Measurements from ENCODE around the gene ETV1.

The ETV1 gene

DNA sequence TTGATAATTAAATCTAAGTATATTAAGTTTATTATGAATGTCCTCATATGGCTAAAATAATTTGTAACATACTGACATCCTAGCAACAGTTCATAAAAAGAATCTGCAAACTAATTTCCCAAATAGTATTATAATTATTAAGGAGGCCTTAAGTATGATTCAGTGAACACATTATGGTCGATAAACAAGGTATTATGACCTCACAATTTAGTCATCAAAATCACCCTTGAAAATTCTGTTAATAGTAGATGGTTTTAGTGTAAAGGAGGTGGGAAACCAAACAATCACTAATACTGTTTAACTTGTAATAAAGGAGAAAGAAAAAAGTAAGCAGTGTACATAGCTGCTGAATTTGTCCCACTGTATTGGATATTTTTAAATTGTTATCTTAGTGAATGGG, 2.1 kb downstream of the ETV1 start:
- DNase-seq (ENCODE audit: low read depth in 2 of 2) = no peak

DNA sequence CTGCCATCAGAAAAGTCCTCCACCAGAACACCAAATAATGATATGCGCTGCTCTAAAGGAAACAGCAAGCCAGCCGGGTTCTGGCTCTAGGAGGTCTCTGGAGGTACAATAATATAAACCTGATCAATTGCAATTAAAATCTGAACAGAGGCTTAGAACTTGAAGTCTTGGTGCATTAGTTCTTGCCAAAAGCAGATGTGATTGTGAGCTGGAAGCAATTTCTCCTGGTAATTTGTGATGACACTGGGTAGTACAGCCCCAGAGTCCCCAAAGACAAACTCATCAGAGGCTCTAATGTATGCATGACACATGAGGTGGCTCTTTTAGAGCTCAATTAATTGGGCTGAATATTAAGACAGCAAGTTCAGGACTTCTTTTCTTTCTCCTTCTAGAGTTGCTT, 3.3 kb downstream of the ETV1 start:
- no peak for DNase-seq (ENCODE audit: low read depth in 2 of 2)

DNA sequence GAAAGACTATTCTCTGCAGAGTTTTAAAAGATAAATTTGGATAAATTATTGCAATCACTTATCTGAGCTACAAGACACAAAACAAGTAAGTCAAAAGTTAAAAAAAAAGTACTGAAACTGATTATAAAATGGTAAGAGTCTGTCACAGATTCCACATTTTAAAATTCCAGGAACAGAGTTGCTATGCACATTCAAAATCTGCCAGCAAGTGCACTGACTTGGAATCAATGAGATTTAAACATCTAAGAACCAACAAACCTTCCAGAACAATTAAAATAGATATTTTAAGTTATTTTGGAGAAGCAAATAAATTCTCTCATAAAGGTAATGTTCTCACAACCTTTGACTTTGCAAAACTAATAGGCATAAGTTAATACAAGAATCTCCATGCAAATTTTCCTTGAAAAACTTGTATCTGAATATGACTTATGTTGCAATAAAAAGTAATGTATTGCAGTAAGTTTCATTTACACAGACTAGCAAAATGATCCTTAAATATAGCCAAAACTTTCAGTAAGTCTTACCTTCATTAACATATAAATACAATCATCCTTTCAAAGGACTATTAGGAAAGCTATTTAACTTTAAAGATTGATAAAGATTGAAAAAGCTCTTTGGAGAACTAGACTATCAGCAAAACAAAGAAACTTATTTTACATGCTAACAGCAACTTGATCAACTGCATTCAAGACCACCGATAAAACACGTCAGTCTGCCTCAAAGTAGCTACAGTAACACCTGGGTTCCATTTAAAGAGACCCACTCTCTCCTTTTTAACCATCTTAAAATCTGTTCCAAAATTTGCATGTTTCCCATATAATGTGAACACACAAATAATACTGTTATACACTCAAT, 4.4 kb downstream of the ETV1 start:
- no peak for DNase-seq (ENCODE audit: low read depth in 2 of 2)

DNA sequence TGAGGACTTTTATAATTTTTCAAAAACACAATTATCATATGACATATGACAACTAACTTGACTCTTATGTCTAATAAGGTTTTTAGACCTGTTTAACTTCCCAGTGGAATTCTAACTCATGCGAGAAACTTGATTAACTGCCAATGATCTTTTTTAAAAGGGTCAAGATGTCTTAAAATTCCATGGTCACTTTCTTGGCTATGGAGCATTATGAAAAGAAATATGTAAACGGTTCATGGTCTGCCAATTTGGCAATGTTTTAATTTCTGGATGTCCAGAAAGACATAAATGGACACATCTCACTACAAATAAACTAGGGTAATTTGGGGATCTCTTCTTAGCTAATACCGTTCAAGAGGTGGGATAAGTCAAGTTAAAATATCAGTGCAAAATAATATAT, 5.4 kb downstream of the ETV1 start:
- DNase-seq (ENCODE audit: low read depth in 2 of 2) = no peak

DNA sequence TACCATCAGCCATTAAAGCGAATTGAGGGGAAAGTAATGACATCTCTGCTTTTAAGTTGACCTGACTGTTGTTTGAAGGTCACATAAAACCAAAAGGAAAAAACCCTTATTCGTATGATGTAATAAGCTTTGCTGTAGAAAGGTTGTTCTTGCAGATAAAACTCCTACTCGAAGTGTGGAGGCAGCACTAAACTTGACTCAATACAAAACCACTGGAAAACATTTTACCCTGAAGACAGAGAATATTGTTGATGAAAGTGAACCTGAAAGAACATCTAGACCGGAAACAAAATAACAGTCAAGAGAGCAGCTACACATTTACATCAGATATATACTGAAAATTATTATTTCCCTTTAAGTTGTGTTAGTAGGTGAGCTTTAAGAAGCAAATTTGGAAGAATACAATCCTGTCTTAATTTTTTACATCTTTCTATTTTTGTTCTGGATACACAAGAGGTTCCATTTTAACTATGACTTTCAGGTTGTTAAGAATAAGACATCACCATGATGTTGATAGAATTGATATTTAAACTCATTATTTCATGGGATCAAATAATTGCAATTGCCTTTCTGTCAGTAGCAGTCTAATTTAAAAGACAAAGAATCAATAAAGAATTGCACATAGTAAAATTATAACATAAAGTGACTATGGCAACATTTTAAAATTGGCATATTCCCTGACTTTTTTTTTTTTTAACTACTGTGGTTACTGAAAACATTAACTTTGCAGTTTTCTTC, 6.4 kb downstream of the ETV1 start:
- no peak for DNase-seq (ENCODE audit: low read depth in 2 of 2)

DNA sequence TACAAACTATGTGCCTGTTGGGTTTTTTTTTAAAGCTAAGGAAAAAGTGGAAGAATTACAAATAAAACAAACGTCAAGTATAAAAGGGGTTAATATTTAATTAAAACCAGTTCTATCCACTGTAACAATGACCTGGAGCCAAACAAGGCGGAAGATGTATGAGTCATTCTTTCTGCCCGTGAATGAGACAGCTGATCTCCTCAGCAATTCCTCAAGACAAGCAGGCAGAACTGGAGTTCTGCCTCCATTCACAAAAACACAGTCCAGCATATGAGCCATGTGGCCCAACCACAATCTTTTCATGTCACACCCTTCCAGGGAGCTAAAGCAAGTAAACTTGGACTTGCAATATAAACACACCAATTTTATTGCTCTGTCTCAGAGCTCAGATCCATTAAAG, 8.4 kb downstream of the ETV1 start:
- DNase-seq (ENCODE audit: low read depth in 2 of 2) = no peak

DNA sequence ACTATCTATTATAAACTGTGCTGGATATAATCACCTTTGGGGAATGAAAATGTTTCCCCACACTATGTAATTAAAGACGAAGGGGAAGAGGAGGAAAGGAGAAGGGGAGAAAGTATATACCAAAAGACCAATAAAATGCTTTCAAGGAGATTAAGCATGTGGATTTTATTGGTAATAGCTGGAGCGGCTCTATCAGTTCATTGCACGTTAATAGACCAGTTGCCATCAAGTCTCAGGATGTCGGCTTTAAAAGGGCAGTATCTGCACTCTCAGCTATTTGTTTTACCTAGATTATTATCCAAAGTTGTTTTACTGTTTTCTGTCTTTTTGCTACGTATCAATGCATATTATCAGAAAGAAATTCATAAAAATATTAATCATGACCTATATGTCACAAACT, 9.0 kb downstream of the ETV1 start:
- no peak for DNase-seq (ENCODE audit: low read depth in 2 of 2)

DNA sequence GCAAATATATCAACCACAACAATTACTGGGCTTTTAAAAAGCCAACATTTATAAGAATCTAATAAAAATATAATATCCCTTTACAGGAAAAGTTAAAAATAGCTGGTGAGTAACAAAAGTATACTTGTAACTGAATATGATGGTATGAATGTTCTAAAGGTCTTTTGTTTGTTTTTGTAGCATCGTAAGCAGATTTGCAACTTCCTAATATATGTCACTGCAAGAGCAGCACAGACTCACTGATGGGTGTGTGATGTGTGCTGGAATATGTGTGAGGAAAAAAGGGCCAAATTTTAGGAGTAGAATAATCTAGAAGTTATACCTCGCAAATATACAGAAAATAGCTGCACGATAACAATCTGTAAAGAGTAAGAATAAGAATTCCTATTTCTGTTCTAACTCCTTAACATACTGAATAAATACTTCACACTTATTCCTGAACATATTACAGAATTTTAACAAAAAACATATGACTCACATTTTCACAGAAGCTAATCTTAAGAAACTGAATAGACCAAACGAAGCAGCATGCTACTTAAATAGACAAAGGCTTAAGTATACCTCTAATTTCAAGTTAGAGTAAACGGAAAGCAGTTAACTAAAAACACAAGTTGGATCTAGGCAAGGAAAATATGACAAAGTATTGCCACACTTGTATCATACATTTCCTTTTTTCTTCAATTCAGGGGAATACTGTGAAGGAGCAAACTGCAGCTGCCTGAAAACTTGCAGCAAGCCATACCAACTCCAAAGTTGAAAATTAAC, 9.6 kb downstream of the ETV1 start:
- DNase-seq (ENCODE audit: low read depth in 2 of 2) = no peak

DNA sequence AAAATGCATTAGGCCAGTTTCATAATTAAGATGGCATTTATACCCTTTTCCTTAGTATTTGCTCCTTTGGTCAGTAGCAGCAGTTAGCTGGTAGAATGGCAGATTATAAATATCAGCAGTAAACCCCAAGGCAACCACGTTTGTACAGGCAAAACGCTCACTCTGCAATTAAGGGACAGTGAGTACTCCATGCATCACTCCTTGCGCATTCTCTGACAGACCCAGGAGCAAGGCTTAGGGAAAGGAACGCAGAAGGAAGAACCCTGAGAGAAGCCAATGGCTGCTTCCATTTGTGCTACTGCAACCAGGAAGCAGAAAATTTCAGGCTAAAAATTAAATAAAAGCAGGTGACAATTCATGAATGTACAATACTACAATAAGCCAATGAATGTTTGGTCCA, 12.9 kb downstream of the ETV1 start:
- no peak for DNase-seq (ENCODE audit: low read depth in 2 of 2)

DNA sequence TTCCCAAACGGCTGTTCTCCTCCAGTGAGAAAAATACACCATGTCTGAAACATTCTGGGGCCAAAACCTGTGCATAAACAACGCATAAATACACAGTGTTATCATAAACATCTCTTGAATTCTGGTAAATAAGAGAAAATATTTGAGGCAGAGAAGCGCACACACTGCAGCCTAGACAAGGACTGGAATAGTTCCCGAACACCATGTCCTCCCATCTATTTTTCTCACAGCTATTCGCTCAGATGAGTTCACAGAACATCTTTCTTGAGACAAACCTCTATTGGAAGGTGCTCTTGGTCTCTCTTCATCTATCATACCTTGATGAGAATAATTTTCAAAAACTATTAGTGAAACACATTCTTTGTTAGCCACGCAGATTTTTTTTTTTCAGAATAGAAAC, 24.4 kb downstream of the ETV1 start:
- no peak for DNase-seq (ENCODE audit: low read depth in 2 of 2)

DNA sequence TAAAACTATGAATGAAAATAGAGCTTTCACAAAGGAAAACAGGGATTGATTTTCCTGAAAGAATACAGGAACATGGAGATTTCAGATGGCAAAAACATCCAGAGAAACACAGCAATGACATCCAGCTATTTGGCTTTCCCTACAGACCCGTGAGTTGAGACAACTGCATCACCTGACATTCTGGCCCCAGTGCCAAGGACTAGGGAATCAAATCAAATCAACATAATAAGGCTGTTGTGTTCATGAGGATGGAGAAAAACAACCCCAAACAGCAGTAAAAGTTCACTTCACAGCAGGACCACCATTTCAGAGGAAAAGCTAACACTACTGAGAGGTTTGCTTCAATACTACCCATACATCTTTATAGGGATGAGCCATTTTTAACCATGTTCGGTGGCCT, 25.5 kb downstream of the ETV1 start:
- DNase-seq (ENCODE audit: low read depth in 2 of 2) = no peak

DNA sequence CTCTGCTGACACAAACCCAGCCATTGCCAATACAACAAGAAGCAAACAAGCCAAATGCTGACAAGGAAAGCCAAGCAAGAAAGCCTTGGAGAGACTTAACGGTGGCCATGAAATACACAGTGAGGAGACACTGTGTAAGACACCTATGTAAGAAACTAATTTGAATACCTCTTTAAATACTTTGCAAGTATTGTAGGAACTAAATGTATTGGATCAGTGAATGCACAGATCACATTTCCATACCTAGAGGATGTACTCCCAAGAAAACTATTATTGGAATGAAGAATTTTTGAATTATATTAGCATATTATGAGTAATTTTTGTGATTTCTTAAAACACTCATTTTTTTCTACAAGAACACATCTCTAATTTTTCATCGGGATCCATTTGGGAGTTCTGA, 34.0 kb downstream of the ETV1 start:
- DNase-seq (ENCODE audit: low read depth in 2 of 2) = no peak

DNA sequence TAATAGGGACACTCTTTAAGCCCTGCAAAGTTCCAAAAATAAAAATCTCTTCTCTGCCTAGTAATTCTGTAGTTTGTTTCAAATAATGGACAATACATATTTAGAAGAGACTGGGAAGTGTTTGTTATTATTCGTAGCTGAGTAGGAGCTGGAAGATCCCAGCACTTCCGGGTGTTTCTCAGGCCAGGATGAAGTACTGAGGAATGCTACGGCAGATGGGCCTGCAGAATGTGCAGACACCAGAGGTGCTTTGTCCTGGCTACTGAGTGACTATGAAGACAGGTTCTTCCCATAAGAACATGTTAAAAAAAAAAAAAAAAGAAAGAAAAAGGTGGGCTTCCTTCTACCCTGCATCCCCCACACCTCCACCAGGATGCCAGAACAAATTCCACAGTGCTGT, 36.1 kb downstream of the ETV1 start:
- DNase-seq (ENCODE audit: low read depth in 2 of 2) = no peak

DNA sequence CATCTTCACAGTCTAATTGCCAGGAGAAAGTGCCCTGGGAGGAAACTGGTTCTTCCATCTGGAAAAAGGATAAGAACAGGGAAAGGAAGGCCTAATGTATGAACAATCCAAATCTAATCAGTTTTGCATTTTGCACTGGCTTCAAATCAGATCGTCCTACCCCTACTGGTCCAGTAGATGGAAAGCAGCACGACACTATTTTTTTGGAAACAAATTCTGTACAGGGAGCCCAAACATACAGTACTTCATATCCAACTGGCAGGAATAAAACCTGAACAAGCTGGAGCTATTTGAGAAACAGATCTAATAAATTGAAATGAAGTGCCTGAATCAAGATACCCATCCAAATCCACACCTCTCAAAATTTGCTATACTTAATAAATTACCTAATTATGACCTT, 36.5 kb downstream of the ETV1 start:
- no peak for DNase-seq (ENCODE audit: low read depth in 2 of 2)

DNA sequence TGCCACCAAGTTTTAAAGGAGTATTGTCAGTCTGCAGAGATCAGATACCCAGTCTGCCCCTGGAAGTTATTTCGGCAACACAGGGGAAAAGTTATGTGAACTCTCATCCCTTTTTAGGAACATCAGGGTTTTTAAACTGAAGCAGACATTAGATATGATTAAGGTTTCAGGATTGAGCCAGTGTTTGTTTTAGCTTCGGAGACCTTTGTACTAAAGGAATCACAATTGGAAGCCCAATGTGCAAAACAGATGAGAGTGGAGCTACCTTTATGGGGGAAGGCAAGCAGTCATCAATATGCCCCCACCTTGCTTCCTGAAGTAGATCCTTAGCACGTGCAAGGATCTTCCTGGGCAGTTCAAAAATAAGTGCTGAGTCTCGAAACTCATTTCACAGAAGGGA, 39.5 kb downstream of the ETV1 start:
- no peak for DNase-seq (ENCODE audit: low read depth in 2 of 2)

DNA sequence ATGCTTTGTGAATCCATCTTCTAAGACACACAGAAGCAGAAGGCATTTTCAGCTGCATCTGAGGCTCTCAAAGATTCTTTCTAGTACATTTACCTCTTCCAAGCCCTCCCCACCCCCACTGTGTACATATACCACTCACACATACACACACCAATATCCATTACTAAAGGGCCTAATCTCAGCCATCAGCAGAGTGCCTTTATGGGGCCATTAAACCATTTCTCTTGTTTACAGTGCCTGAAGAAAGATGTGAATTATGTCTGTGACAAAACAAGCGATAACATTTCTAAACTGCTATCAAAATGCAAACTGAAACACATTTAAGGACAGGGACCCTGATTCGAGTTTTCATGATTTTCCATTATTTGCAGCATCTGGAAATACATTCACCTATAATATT, 40.0 kb downstream of the ETV1 start:
- no peak for DNase-seq (ENCODE audit: low read depth in 2 of 2)

DNA sequence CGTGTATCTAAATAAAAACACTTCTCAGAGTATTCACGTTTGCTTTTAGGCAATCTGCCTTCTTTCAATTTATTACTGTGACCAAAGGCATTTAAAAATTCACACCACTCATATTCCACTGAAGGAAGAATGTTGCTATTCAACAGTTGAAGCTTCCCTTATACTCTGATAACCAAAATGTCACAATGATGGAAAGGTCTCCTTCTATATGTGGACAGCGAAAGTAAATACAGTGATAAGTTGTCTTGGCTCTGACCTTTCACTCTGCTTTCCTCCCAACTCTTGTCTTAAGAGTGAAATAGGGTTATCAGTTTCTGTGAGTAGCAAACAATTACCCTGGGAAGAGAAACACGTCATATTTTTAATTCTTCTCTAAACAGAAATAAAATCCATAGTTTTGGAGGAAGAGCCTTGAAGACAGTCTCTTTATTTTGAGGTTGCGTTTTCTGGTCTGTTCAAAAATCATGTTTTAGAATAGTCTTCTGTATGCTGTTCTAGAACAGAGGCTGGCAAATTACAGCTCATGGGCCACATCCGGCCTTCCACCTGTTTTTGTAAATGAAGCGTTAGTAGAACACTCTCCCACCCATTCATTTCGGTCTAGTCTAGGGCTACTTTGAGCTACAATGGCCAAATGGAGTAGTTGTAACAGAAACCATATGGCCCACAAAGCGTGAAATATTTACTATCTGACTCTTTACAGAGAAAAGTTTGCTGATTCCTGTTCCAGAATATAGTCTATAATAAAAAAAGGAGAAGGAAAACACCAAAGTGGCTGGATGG, 41.3 kb downstream of the ETV1 start:
- DNase-seq (ENCODE audit: low read depth in 2 of 2) = no peak

DNA sequence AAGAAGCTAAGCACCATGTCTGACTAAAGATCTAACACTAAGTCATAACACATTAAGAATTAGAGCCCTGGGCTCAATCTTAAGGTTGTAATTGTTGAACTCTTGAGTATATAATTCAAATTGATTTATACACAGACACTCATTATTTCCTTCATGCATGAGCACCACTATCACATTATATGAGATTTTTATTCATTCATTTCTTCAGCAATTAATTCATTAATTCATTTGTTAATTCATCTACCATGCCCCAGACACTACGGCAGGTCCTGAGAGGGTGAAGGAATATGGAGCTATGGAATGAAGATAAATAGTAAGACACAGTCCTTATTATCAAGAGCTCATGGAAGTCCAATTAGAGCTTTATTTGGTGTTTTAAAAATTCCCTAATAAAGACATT, 41.9 kb downstream of the ETV1 start:
- no peak for DNase-seq (ENCODE audit: low read depth in 2 of 2)

DNA sequence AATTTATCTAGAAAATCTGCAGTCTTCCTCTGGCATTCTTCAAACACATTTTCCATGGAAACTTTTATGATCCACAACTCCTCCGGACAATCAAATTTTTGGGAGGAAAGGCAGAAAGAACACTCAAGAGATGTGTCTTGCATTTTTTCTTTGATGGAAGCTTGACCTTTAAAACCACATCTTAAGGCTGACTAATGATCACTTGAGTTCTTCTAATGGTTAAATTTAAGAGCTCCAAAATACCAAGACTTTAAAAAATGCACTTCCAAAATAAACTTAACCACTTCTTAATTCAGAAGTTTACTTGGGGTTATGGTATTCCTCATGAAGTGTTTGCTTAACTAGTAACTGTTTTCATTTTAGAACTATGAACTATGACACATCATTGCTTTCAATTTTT, 43.3 kb downstream of the ETV1 start:
- no peak for DNase-seq (ENCODE audit: low read depth in 2 of 2)

DNA sequence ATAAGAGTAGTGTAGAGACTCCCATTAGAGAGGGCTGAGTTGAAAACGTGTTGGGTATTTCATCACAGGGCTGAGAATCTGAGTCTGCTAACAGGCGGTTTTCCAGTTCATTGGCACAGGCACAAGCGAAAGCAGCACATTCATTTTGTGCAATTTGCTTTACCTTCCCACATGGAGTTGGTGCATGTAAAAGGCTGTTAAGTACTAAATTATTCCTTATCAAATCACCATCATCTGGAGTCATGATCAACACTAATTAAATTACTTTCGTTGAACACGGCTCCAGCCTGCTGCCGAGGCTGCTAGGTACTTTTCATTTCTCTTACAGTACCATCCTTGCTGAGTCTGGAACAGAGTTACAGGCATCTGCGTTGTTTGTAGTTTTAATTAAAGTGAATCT, 43.8 kb downstream of the ETV1 start:
- no peak for DNase-seq (ENCODE audit: low read depth in 2 of 2)

DNA sequence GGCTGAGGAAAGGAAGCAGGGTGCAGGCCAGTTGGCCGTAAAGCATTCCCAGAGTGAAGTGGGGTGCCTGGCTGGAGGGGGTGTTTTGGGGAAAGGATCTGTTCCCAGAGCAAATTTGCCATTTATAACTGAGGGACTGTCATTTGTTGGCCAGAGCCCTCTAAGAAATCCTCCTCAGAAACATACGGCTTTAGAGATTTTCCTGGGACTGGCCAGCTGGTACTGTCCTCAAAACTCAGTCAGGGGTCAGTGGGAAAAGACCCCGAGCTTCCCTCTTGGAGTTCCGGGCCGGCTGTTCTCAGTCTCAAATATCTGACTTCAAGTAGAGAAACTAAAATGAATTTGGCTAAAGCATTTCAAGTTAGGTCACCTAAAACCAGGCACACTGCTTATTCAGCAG, 55.9 kb downstream of the ETV1 start:
- DNase-seq (ENCODE audit: low read depth in 2 of 2) = no peak

DNA sequence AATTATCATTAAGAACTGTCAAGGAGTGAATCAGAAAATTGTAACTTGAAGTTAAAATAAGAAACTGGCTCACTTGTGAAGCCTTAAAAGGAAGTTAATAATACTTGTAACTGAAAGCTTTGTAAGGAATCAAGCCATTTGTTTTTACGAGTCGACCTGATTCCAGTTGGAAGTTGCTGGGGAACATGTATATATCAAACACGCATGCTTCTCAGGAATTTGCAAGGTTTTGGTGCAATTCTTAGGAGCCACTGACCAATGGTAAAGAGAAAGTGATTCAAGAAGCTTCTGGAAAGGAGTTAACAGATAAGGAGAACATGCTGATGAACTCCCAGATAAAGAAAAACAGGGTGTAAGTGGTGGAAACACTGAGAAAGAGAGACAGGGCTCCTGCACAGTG, 56.4 kb downstream of the ETV1 start:
- no peak for DNase-seq (ENCODE audit: low read depth in 2 of 2)

All from stimulated activated CD4-positive, alpha-beta T cell treated with anti-CD3 and anti-CD28 coated beads, Interleukin-1b, Interleukin-23, amount 100 ng/mL, for 1 hour (primary cell).